Erythroblast (primary cell): ENCODE measurements around the gene C12orf57.
A peak's percentile ranks its signal among the peaks of the same experiment; 100 is the strongest.

Source experiments
- GATA1 ChIP-seq: IDR thresholded peaks from 2 replicates; pipeline ENCODE4 v1.6.1; 2011; ENCODE audit warnings: low read depth, mild to moderate bottlenecking, control low read depth, low read length, moderate library complexity
- POLR2A ChIP-seq: IDR thresholded peaks from 2 replicates; pipeline ENCODE4 v1.6.1; 2011; ENCODE audit warnings: mild to moderate bottlenecking, low read length

GRCh38 chr12:6937481-6938352, 6.1 kb upstream of the C12orf57 start:
- TF ChIP-seq POLR2A (peak; percentile 98), GATA1 (no peak)
